ENCODE data around the gene LRP3. TPM values are rescaled to one million over a fixed set of nuclear protein-coding genes. Genes with fewer than 3 reads are reported as not detected.

Gene LRP3
- polyA plus RNA-seq, 1 donor from 2014 or later: 60.1 TPM

GRCh38 chr19:33194886-33195644 is 935 bp downstream of the LRP3 start:
- Histone ChIP-seq H3K27ac (ENCODE audit: low read length) (peak overlapping the region; percentile 56), H4K20me1 (ENCODE audit: insufficient read depth) (no peaks in the 10 kb centered on the region), H2AFZ (ENCODE audit: low read depth, low read length) (peak overlapping the region; percentile 27), H3K9me2 (ENCODE audit: insufficient read depth, low read length) (no peaks in the 10 kb centered on the region), H3F3A (ENCODE audit: insufficient read depth, low read length, poor library complexity, severe bottlenecking) (no peaks in the 10 kb centered on the region), H3K36me3 (ENCODE audit: insufficient read depth, low read length) (no peaks in the 10 kb centered on the region), H3K79me2 (replicated peaks; ENCODE audit: insufficient read depth, low read length) (peaks cover 17% of the 10 kb centered on the region), H3K9me3 (ENCODE audit: low read length) (no peaks in the 10 kb centered on the region), H3K4me3 (ENCODE audit: low read length) (peak overlapping the region; percentile 85), H3K27me3 (ENCODE audit: insufficient read depth, low read depth, low read length) (no peaks in the 10 kb centered on the region), H3K4me2 (ENCODE audit: low read length) (peak overlapping the region; percentile 84), H3K9ac (ENCODE audit: low read length) (peak overlapping the region; percentile 87)
- TF ChIP-seq RAD21 (conservative IDR thresholded peaks at IDR 0.05) (no peak), POLR2AphosphoS5 (IDR thresholded peaks at IDR 0.05) (peak; percentile 12)

GRCh38 chr19:33195645-33196347 is 1.7 kb downstream of the LRP3 start:
- peak overlapping the region; percentile 85 for H3K4me3 ChIP-seq (ENCODE audit: low read length)
- no peaks in the 10 kb centered on the region for H3K36me3 ChIP-seq (ENCODE audit: insufficient read depth, low read length)
- H3K27me3 ChIP-seq (ENCODE audit: insufficient read depth, low read depth, low read length): no peaks in the 10 kb centered on the region
- no peaks in the 10 kb centered on the region for H4K20me1 ChIP-seq (ENCODE audit: insufficient read depth)
- TF ChIP-seq POLR2AphosphoS5 (IDR thresholded peaks at IDR 0.05): no peak
- no peak for TF ChIP-seq MXI1 (conservative IDR thresholded peaks at IDR 0.05; ENCODE audit: poor library complexity, severe bottlenecking)
- no peak for TF ChIP-seq REST (IDR thresholded peaks at IDR 0.05; ENCODE audit: borderline replicate concordance)
- no peak for TF ChIP-seq TAF1 (IDR thresholded peaks at IDR 0.05; ENCODE audit: low read depth)
- TF ChIP-seq SMC3 (conservative IDR thresholded peaks at IDR 0.05; ENCODE audit: poor library complexity): no peak
- TF ChIP-seq RAD21 (conservative IDR thresholded peaks at IDR 0.05): no peak
- no peak for TF ChIP-seq EZH2 (IDR thresholded peaks at IDR 0.05; ENCODE audit: borderline replicate concordance, insufficient read depth, low read length, poor library complexity, severe bottlenecking)
- TF ChIP-seq CTCF (IDR thresholded peaks at IDR 0.05; ENCODE audit: poor library complexity, severe bottlenecking): no peak
- TF ChIP-seq EP300 (conservative IDR thresholded peaks at IDR 0.05; ENCODE audit: poor library complexity, severe bottlenecking): no peak
- no peak overlapping the region for H2AFZ ChIP-seq (ENCODE audit: low read depth, low read length)
- H3K9me3 ChIP-seq (ENCODE audit: low read length): no peaks in the 10 kb centered on the region
- H3F3A ChIP-seq (ENCODE audit: insufficient read depth, low read length, poor library complexity, severe bottlenecking): no peaks in the 10 kb centered on the region
- no peaks in the 10 kb centered on the region for H3K9me2 ChIP-seq (ENCODE audit: insufficient read depth, low read length)
- H3K9ac ChIP-seq (ENCODE audit: low read length): peak overlapping the region; percentile 87
- H3K79me2 ChIP-seq (replicated peaks; ENCODE audit: insufficient read depth, low read length): peaks cover 17% of the 10 kb centered on the region
- H3K27ac ChIP-seq (ENCODE audit: low read length): peak overlapping the region; percentile 56
- H3K4me2 ChIP-seq (ENCODE audit: low read length): peak overlapping the region; percentile 84

Data from neural cell (in vitro differentiated cells).